Measurements from ENCODE around the gene UBASH3A. TPM values are rescaled to one million over a fixed set of nuclear protein-coding genes. Genes with fewer than 3 reads are reported as not detected.

Gene UBASH3A
- total RNA-seq, 1 donor from 2014 or later: 6.4 TPM

GRCh38 chr21:42424914-42425541 lies 21.3 kb downstream of the UBASH3A start:
- no peak overlapping the region for H3K27ac ChIP-seq
- H3K27me3 ChIP-seq: no peaks in the 10 kb centered on the region
- H3K9me3 ChIP-seq: no peaks in the 10 kb centered on the region
- no peak overlapping the region for H3K4me3 ChIP-seq
- no peaks in the 10 kb centered on the region for H3K36me3 ChIP-seq
- TF ChIP-seq POLR2A (IDR thresholded peaks at IDR 0.05): no peak
- TF ChIP-seq, protein P1, sequence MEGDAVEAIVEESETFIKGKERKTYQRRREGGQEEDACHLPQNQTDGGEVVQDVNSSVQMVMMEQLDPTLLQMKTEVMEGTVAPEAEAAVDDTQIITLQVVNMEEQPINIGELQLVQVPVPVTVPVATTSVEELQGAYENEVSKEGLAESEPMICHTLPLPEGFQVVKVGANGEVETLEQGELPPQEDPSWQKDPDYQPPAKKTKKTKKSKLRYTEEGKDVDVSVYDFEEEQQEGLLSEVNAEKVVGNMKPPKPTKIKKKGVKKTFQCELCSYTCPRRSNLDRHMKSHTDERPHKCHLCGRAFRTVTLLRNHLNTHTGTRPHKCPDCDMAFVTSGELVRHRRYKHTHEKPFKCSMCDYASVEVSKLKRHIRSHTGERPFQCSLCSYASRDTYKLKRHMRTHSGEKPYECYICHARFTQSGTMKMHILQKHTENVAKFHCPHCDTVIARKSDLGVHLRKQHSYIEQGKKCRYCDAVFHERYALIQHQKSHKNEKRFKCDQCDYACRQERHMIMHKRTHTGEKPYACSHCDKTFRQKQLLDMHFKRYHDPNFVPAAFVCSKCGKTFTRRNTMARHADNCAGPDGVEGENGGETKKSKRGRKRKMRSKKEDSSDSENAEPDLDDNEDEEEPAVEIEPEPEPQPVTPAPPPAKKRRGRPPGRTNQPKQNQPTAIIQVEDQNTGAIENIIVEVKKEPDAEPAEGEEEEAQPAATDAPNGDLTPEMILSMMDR (IDR thresholded peaks at IDR 0.05): no peak
- DNase-seq (ENCODE audit: extremely low spot score in 2 of 2): no peak
- H3K4me1 ChIP-seq: no peaks in the 10 kb centered on the region
- intact Hi-C loops (cut with DNase I): no loop called here

GRCh38 chr21:42425591-42425990 lies 21.9 kb downstream of the UBASH3A start:
- Histone ChIP-seq H3K4me1 (no peaks in the 10 kb centered on the region), H3K36me3 (no peaks in the 10 kb centered on the region), H3K4me3 (no peak overlapping the region), H3K9me3 (no peaks in the 10 kb centered on the region), H3K27ac (no peak overlapping the region), H3K27me3 (no peaks in the 10 kb centered on the region)
- intact Hi-C loops (cut with DNase I): no loop called here
- TF ChIP-seq POLR2AphosphoS5 (IDR thresholded peaks at IDR 0.05; ENCODE audit: insufficient read depth in 1 of 2, low read depth in 1 of 2) (no peak), POLR2A (IDR thresholded peaks at IDR 0.05) (no peak)
- TF ChIP-seq, protein P1 (IDR thresholded peaks at IDR 0.05): no peak
- DNase-seq (ENCODE audit: extremely low spot score in 2 of 2): no peak

DNA sequence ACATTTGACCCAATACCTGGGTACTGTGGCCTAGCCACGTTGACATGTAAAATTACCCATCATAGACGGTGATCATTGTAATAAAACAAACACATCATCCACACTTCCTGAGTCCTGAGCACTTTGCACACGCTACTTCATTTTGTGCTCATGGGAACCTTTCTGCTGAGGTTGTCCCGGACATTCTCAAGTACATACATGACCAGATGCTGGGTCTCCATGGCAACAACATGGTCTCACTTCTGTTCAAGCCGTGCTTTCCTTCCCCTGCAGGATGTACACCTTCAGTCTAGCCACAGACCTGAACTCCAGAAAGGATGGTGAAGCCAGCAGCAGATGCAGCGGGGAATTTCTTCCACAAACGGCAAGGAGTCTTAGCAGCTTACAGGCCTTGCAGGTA lies 22.7 kb downstream of the UBASH3A start:
- intact Hi-C loops (cut with DNase I): no loop called here
- no peak for DNase-seq (ENCODE audit: extremely low spot score in 2 of 2)
- no peak overlapping the region for H3K27ac ChIP-seq
- no peaks in the 10 kb centered on the region for H3K36me3 ChIP-seq
- no peaks in the 10 kb centered on the region for H3K4me1 ChIP-seq
- no peak overlapping the region for H3K4me3 ChIP-seq
- TF ChIP-seq, protein P1 (IDR thresholded peaks at IDR 0.05): no peak
- TF ChIP-seq POLR2A (IDR thresholded peaks at IDR 0.05): no peak
- no peak for TF ChIP-seq POLR2AphosphoS5 (IDR thresholded peaks at IDR 0.05; ENCODE audit: insufficient read depth in 1 of 2, low read depth in 1 of 2)
- H3K9me3 ChIP-seq: no peaks in the 10 kb centered on the region
- H3K27me3 ChIP-seq: no peaks in the 10 kb centered on the region

DNA sequence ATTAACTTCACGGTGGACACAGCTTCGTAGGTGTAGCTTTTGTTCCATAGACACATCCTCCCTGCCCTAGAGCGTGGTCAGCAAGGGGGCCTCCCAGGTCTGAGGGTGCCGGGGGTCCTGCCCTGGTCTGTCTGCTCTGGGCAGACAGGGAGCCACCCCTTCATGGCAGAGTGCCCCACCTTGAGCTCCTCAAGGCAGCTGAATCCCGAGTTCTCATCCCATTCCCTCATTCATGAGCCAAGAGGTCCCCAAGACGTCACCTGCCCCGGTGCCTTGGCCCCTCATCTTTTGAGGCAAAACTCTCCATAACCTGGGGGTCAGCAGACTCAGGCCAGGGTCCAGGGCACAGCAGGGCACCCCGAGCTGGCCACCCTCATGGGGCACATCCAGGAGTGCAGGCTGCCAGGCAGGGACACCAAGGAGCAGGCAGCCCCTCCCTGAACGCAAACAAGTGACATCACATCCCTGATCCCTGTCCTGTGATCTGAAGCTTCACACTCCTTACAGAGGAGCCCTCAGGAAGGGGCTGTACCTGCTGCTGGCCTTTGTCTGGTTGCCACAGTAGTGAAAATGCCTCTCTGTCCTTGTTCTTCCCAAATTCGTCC lies 23.3 kb downstream of the UBASH3A start:
- intact Hi-C loops (cut with DNase I): no loop called here
- H3K27me3 ChIP-seq: no peaks in the 10 kb centered on the region
- DNase-seq (ENCODE audit: extremely low spot score in 2 of 2): no peak
- no peak overlapping the region for H3K4me3 ChIP-seq
- no peaks in the 10 kb centered on the region for H3K36me3 ChIP-seq
- H3K4me1 ChIP-seq: no peaks in the 10 kb centered on the region
- H3K27ac ChIP-seq: no peak overlapping the region
- TF ChIP-seq POLR2A (IDR thresholded peaks at IDR 0.05): no peak
- no peak for TF ChIP-seq POLR2AphosphoS5 (IDR thresholded peaks at IDR 0.05; ENCODE audit: insufficient read depth in 1 of 2, low read depth in 1 of 2)
- TF ChIP-seq, protein P1 (IDR thresholded peaks at IDR 0.05): no peak
- no peaks in the 10 kb centered on the region for H3K9me3 ChIP-seq

DNA sequence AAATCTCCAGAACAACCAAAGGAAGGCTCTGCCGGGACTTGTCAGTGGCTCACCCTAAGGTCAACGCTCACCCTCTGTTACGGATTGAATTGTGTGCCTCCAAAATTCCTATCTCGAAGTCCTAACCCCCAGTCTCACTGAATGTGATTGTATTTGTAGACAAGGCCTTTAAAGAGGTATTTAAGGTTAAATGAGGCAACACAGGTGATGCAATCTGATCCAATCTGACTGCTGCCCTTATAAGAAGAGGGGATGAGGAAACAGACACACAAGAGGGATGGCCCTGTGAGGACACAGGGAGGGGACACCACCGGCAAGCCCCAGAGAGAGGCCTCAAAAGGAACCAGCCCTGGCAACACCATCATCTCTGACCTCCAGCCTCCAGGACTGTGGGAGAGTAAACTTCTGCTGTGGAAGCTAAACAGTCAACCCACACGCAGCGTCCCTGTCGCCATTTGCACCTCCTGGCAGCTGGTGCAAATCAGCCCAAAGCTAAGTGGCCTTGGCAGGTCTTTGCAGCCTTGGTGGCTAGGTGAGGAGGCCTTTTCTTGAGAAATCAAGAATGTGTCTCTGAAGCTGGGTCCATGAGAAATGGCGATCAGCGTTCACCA lies 24.2 kb downstream of the UBASH3A start:
- intact Hi-C loops (cut with DNase I): no loop called here

More for the DNA sequence above, 24.2 kb downstream of the UBASH3A start:
- Histone ChIP-seq H3K27ac (no peak overlapping the region), H3K27me3 (no peaks in the 10 kb centered on the region), H3K4me3 (no peak overlapping the region), H3K36me3 (no peaks in the 10 kb centered on the region), H3K4me1 (no peaks in the 10 kb centered on the region), H3K9me3 (no peaks in the 10 kb centered on the region)
- no peak for DNase-seq (ENCODE audit: extremely low spot score in 2 of 2)
- no peak for TF ChIP-seq POLR2AphosphoS5 (IDR thresholded peaks at IDR 0.05; ENCODE audit: insufficient read depth in 1 of 2, low read depth in 1 of 2)
- no peak for TF ChIP-seq POLR2A (IDR thresholded peaks at IDR 0.05)
- TF ChIP-seq, protein P1 (IDR thresholded peaks at IDR 0.05): no peak
